ENCODE measurements around the gene POLR3G. TPM values are rescaled to one million over a fixed set of nuclear protein-coding genes. Genes with fewer than 3 reads are reported as not detected.

Gene POLR3G
- polyA plus RNA-seq, 1 donor: 2.7 TPM

- Histone ChIP-seq H3K4me1 (ENCODE audit: control insufficient read depth, insufficient read depth, low read length) (no peaks in the 10 kb centered on the region), H3K9me3 (ENCODE audit: control insufficient read depth, low read depth, low read length) (no peaks in the 10 kb centered on the region)
- WGBS (ENCODE audit: insufficient coverage, low lambda C conversion rate): 88% methylated on average over 1 of the region's 1 CpG
Measured at GRCh38 chr5:90503596-90503995, 28.9 kb downstream of the POLR3G start.

GRCh38 chr5:90504743-90505142, 30.1 kb downstream of the POLR3G start:
- H3K4me1 ChIP-seq (ENCODE audit: control insufficient read depth, insufficient read depth, low read length): no peaks in the 10 kb centered on the region
- H3K27me3 ChIP-seq (ENCODE audit: control insufficient read depth, insufficient read depth, low read length): no peaks in the 10 kb centered on the region
- DNase-seq: no peak
- no peak overlapping the region for H3K27ac ChIP-seq (ENCODE audit: low read length)
- no peaks in the 10 kb centered on the region for H3K36me3 ChIP-seq (ENCODE audit: control insufficient read depth, insufficient read depth, low read length)
- no peaks in the 10 kb centered on the region for H3K9me3 ChIP-seq (ENCODE audit: control insufficient read depth, low read depth, low read length)
- WGBS (ENCODE audit: insufficient coverage, low lambda C conversion rate): 83% methylated on average over 1 of the region's 2 CpGs
- H3K4me3 ChIP-seq (ENCODE audit: low read length): no peak overlapping the region

More at GRCh38 chr5:90503596-90503995, 28.9 kb downstream of the POLR3G start:
- H3K36me3 ChIP-seq (ENCODE audit: control insufficient read depth, insufficient read depth, low read length): no peaks in the 10 kb centered on the region
- H3K27ac ChIP-seq (ENCODE audit: low read length): no peak overlapping the region
- no peaks in the 10 kb centered on the region for H3K27me3 ChIP-seq (ENCODE audit: control insufficient read depth, insufficient read depth, low read length)
- H3K4me3 ChIP-seq (ENCODE audit: low read length): no peak overlapping the region
- no peak for DNase-seq

GRCh38 chr5:90506221-90506620, 31.6 kb downstream of the POLR3G start:
- Histone ChIP-seq H3K9me3 (ENCODE audit: control insufficient read depth, low read depth, low read length) (no peaks in the 10 kb centered on the region), H3K27me3 (ENCODE audit: control insufficient read depth, insufficient read depth, low read length) (no peaks in the 10 kb centered on the region), H3K27ac (ENCODE audit: low read length) (no peak overlapping the region), H3K4me3 (ENCODE audit: low read length) (no peak overlapping the region), H3K36me3 (ENCODE audit: control insufficient read depth, insufficient read depth, low read length) (no peaks in the 10 kb centered on the region), H3K4me1 (ENCODE audit: control insufficient read depth, insufficient read depth, low read length) (no peaks in the 10 kb centered on the region)
- DNase-seq: no peak

- no peaks in the 10 kb centered on the region for H3K27me3 ChIP-seq (ENCODE audit: control insufficient read depth, insufficient read depth, low read length)
- 80% methylated on average over 1 of the region's 1 CpG for WGBS (ENCODE audit: insufficient coverage, low lambda C conversion rate)
- no peaks in the 10 kb centered on the region for H3K36me3 ChIP-seq (ENCODE audit: control insufficient read depth, insufficient read depth, low read length)
- H3K4me1 ChIP-seq (ENCODE audit: control insufficient read depth, insufficient read depth, low read length): no peaks in the 10 kb centered on the region
- no peak for DNase-seq
- no peak overlapping the region for H3K27ac ChIP-seq (ENCODE audit: low read length)
- no peaks in the 10 kb centered on the region for H3K9me3 ChIP-seq (ENCODE audit: control insufficient read depth, low read depth, low read length)
- no peak overlapping the region for H3K4me3 ChIP-seq (ENCODE audit: low read length)
Measured at GRCh38 chr5:90510438-90510837, 35.8 kb downstream of the POLR3G start.

- Histone ChIP-seq H3K4me3 (ENCODE audit: low read length) (no peak overlapping the region), H3K27me3 (ENCODE audit: control insufficient read depth, insufficient read depth, low read length) (no peaks in the 10 kb centered on the region), H3K36me3 (ENCODE audit: control insufficient read depth, insufficient read depth, low read length) (peaks cover 8% of the 10 kb centered on the region), H3K27ac (ENCODE audit: low read length) (no peak overlapping the region), H3K9me3 (ENCODE audit: control insufficient read depth, low read depth, low read length) (no peaks in the 10 kb centered on the region), H3K4me1 (ENCODE audit: control insufficient read depth, insufficient read depth, low read length) (no peaks in the 10 kb centered on the region)
- DNase-seq: no peak
- WGBS (ENCODE audit: insufficient coverage, low lambda C conversion rate): no CpG with 5 or more reads among the region's 3 CpGs
Measured at GRCh38 chr5:90514520-90514919, 39.9 kb downstream of the POLR3G start.

- Histone ChIP-seq H3K4me1 (ENCODE audit: control insufficient read depth, insufficient read depth, low read length) (no peaks in the 10 kb centered on the region), H3K36me3 (ENCODE audit: control insufficient read depth, insufficient read depth, low read length) (peaks cover 28% of the 10 kb centered on the region), H3K4me3 (ENCODE audit: low read length) (no peak overlapping the region), H3K27ac (ENCODE audit: low read length) (no peak overlapping the region), H3K27me3 (ENCODE audit: control insufficient read depth, insufficient read depth, low read length) (no peaks in the 10 kb centered on the region), H3K9me3 (ENCODE audit: control insufficient read depth, low read depth, low read length) (no peaks in the 10 kb centered on the region)
- DNase-seq: no peak
Measured at GRCh38 chr5:90518661-90519060, 44.0 kb downstream of the POLR3G start.

- H3K36me3 ChIP-seq (ENCODE audit: control insufficient read depth, insufficient read depth, low read length): peaks cover 31% of the 10 kb centered on the region
- H3K27ac ChIP-seq (ENCODE audit: low read length): no peak overlapping the region
- H3K9me3 ChIP-seq (ENCODE audit: control insufficient read depth, low read depth, low read length): no peaks in the 10 kb centered on the region
- DNase-seq: no peak
- 93% methylated on average over 6 of the region's 7 CpGs for WGBS (ENCODE audit: insufficient coverage, low lambda C conversion rate)
- H3K4me3 ChIP-seq (ENCODE audit: low read length): no peak overlapping the region
- H3K4me1 ChIP-seq (ENCODE audit: control insufficient read depth, insufficient read depth, low read length): no peaks in the 10 kb centered on the region
- no peaks in the 10 kb centered on the region for H3K27me3 ChIP-seq (ENCODE audit: control insufficient read depth, insufficient read depth, low read length)
Measured at GRCh38 chr5:90519081-90519480, 44.4 kb downstream of the POLR3G start.

- 0% methylated on average over 3 of the region's 18 CpGs for WGBS (ENCODE audit: insufficient coverage, low lambda C conversion rate)
- Histone ChIP-seq H3K9me3 (ENCODE audit: control insufficient read depth, low read depth, low read length) (no peaks in the 10 kb centered on the region), H3K27me3 (ENCODE audit: control insufficient read depth, insufficient read depth, low read length) (no peaks in the 10 kb centered on the region), H3K36me3 (ENCODE audit: control insufficient read depth, insufficient read depth, low read length) (peaks cover 7% of the 10 kb centered on the region), H3K27ac (ENCODE audit: low read length) (peak overlapping the region; percentile 93), H3K4me1 (ENCODE audit: control insufficient read depth, insufficient read depth, low read length) (peaks cover 10% of the 10 kb centered on the region), H3K4me3 (ENCODE audit: low read length) (peak overlapping the region; percentile 86)
- DNase-seq: peak in 1 of 2 donors; percentile 33
Measured at GRCh38 chr5:90528601-90529193, 54.0 kb downstream of the POLR3G start.

- DNase-seq: peak; percentile 97 to 98
- H3K9me3 ChIP-seq (ENCODE audit: control insufficient read depth, low read depth, low read length): no peaks in the 10 kb centered on the region
- peaks cover 2% of the 10 kb centered on the region for H3K36me3 ChIP-seq (ENCODE audit: control insufficient read depth, insufficient read depth, low read length)
- no CpG with 5 or more reads among the region's 64 CpGs for WGBS (ENCODE audit: insufficient coverage, low lambda C conversion rate)
- H3K4me1 ChIP-seq (ENCODE audit: control insufficient read depth, insufficient read depth, low read length): peaks cover 10% of the 10 kb centered on the region
- H3K4me3 ChIP-seq (ENCODE audit: low read length): peak within 1 kb of the TSS; percentile 86
- H3K27me3 ChIP-seq (ENCODE audit: control insufficient read depth, insufficient read depth, low read length): no peaks in the 10 kb centered on the region
- peak within 1 kb of the TSS; percentile 93 for H3K27ac ChIP-seq (ENCODE audit: low read length)
Measured at GRCh38 chr5:90529194-90529938, 54.7 kb downstream of the POLR3G start, which contains the start of gene LYSMD3. Gene LYSMD3 (minus strand): TSS chr5:90529584. CDS start chr5:90525289, 4,295 bp downstream.

- H3K27me3 ChIP-seq (ENCODE audit: control insufficient read depth, insufficient read depth, low read length): no peaks in the 10 kb centered on the region
- H3K9me3 ChIP-seq (ENCODE audit: control insufficient read depth, low read depth, low read length): no peaks in the 10 kb centered on the region
- H3K4me1 ChIP-seq (ENCODE audit: control insufficient read depth, insufficient read depth, low read length): peaks cover 10% of the 10 kb centered on the region
- DNase-seq: peak in 1 of 2 donors; percentile 55
- peak overlapping the region; percentile 86 for H3K4me3 ChIP-seq (ENCODE audit: low read length)
- H3K36me3 ChIP-seq (ENCODE audit: control insufficient read depth, insufficient read depth, low read length): no peaks in the 10 kb centered on the region
- peak overlapping the region; percentile 74 for H3K27ac ChIP-seq (ENCODE audit: low read length)
- no CpG with 5 or more reads among the region's 13 CpGs for WGBS (ENCODE audit: insufficient coverage, low lambda C conversion rate)
Measured at GRCh38 chr5:90529939-90530677, 55.4 kb downstream of the POLR3G start.

Measured in large intestine (tissue), 3 donors.